ENCODE measurements around the gene SH3RF3.
"Not testable (repeated sequence)": the region's sequence is repeated elsewhere in the genome, so short reads cannot be mapped to it uniquely, and the experiment has no call there.

The SH3RF3 gene

DNA sequence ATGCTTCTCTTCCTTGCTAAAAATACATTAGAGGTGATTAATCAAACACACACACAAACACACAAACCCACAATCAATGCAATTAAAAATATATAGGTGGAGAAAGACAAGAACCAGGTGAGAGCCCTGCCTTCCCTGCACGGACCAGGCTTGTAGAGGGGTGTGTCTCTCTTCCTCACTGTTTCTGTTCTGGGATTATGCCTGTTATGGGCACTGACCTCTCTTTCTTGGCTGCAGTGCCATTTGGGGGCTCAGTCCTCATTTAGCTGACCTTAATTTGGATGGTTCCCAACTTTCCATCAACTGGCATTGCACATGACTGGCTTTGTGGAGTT lies 89.8 kb downstream of the SH3RF3 start:
- no peak for DNase-seq (ENCODE audit: low read depth)

DNA sequence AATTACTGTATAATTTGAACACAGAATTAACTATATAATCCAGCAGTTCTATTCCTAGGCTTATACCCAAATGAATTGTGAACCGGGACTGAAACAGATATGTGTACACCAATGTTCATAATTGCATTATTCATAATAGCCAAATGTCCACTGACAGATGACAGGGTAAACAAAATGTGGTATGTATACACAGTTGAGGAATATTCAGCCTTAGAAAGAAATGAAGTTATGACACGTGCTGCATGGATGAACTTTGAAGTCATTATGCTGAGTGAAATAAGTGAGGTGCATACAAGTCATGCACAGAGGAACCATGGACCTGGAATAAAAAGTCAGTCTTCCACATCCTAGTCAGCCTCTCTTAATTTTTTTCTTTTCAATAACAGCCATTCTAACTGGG lies 91.9 kb downstream of the SH3RF3 start:
- DNase-seq (ENCODE audit: low read depth), result no peak

DNA sequence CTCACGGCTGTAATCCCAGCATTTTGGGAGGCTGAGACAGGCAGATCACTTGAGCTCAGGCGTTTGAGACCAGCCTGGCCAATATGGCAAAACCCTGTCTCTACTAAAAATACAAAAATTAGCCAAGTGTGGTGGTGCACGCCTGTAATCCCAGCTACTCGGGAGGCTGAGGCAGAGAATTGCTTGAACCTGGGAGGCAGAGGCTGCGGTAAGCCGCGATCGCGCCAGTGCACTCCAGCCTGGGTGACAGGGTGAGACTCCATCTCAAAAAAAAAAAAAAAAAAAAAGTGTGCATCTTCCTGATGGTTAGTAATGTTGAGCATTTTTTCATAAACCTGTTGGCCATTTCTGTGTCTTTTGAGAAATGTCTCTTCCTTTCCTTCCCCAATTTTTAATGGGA lies 92.3 kb downstream of the SH3RF3 start:
- not testable (repeated sequence) for DNase-seq (ENCODE audit: low read depth)

DNA sequence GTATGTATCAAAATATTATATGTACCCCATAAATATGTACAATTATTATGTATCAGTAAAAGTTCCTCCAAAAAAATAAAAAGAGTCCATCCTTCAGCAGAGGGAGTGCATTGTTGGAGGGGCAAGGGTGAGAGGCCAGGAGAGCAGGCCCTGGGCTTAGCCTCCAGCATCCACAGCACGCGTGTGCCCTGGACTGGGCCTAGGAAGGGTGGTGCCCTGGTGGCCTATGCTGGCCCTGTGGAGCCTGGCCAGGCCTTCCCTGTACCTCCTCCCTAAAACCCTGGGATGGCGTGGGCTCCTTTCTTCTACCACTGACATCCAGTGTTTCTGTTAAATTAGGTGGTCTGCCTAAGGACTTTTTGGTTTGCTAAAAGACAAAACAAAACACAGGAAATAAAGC lies 93.4 kb downstream of the SH3RF3 start:
- no peak for DNase-seq (ENCODE audit: low read depth)

DNA sequence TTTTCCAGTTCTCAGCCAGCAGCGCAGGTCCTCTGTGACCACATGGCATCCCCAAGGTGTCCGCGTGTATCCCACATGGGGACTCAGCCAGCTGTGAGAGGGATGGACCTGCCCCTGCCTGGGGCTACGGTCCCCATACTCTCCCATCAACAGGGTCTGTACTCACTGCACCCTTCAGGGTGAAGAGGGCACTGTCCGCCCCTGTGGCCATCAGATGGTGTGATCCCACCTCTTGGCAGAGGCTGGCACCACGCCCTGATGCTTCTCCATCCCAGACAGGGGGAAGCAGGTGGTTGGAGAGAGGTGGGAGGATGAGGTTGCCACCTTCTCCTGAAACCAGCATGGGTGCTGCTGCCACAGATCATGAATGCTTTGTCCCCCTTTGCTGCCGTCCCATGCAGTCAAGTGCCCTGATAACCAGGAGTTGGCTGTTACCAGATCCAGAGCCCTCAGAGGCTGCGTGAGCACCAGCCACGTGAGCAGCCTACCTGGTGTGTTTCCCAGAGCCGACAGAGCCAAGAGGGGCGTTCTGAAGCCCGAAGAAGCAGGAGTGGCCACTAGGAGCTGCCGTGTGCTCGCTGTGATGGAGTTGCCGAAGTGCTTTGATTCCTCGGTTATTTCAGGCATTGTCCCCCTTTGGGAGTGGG lies 93.9 kb downstream of the SH3RF3 start:
- no peak for DNase-seq (ENCODE audit: low read depth)

DNA sequence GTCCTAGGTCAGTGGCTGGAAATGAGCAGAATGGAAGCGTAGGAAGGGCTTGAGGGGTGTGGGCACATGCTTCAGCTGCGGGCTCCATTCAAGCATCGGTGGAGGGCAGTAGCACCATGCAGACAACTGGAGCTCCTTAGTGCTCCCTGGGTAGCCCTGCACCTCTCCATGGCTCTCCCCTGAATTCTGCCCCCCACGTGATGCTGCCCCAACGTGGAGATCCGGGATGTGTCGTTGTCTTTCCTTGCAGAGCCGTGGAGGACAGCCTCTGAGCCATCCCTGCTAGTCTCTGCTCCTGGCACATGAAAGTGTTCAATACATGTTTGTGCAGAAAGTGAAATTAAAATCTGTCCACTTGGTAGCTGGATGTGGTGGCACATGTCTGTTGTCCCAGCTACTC lies 94.5 kb downstream of the SH3RF3 start:
- no peak for DNase-seq (ENCODE audit: low read depth)

DNA sequence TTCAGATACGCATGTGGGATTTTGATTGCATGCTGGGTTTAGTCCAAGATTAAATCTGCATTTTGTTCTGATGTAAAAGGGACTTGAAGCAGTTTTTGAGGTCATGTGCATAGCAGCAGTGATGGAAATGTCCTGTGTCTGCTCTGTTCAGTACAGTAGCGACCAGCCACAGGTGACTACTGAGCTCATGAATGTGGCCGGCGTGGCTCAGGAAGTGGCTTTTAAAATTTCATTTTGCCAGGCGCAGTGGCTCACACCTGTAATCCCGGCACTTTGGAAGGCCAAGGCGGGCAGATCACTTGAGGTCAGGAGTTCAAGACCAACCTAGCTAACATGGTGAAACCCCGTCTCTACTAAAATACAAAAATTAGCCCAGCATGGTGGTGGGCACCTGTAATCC lies 95.3 kb downstream of the SH3RF3 start:
- not testable (repeated sequence) for DNase-seq (ENCODE audit: low read depth)

DNA sequence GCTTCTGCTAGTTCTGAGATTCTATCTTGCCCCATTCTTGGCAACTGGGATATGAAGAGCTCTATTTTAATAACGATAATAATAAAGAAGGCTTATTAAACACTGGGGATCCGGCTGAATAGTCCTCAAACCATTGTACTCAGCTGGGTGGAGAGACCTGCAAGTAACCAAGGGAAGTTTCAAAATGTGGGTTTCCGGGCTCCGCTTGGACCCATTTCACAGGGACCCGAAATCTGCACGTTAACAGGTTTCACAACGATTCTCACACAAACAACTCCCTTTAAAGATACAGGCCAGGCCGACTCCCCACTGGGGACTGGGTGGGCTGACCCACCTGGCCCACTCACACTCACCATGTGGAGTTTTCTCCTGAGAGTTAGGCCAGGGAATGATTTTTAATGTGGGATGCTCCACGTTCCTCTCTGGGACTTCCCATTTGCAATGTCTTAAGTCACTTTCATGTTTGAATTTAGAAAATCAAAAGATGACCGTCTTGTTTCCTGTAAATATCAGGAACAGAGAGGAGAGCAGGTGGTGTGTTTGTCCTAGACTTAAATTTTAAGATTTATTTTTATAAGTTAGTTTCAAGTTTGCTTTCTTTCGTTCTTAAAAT lies 96.3 kb downstream of the SH3RF3 start:
- DNase-seq (ENCODE audit: low read depth), result no peak

DNA sequence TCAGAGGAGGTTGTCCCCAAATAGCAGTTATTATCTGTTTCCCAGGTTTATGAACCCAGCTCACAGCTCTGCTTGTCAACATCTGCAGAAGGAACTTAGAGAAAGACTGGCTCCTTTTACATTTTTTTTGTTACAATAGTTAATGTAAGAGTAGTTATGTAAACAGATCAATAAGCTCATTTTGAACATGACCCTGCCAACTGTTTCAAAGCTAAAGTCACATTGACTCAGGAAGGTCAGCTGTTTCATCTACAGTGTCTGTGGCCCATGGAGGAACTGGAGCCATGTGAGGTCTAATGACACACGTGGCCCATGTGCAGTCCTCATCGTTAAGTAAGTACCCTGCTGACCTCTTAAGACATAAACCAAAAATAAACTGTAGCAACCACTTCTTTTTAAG lies 97.1 kb downstream of the SH3RF3 start:
- no peak for DNase-seq (ENCODE audit: low read depth)

DNA sequence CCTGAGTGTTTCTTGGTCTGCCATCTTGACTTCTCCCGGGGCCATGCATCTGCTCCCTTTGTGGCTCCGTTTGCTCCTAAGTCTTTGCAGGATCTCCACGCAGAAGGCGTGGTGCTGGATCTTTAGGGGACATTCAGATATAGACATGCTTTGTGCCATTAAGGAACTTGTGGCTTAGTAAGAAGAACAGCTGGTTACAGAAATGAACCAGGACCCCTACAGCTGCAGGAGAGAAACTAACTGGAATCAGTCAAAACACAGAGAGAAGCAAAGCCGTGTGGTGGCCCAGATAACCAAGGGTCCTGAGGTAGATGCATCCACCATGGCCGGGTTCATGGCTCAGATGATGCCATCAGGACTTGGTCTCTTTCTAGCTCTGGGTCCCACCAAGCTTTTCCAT lies 97.6 kb downstream of the SH3RF3 start:
- DNase-seq (ENCODE audit: low read depth), result no peak

DNA sequence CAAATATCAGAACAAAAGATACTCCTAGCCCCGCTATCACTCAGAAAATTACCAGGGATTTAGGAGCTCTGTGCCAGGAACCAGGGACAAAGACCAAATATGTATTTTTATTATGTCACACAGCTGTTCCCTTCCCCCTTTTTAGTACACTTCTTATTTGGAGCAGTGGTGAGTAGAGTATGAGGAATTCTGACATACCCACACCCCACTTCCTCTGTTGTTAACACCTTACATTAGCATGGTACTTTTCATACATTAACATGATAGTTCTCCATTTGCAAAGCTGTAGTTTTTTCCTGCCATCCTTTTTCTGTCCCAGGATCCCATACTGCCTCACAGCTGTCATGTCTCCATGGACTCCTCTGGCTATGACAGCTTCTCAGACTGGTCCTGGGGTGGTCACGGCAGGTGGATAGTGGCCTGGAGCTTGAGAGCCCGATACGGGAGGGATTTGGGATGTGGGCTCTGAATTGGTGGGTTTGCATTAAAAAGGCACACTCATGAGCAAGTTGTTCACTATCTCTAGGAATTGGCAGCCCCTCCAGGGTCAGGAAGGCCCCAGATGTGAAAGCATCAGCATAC lies 100.2 kb downstream of the SH3RF3 start:
- DNase-seq (ENCODE audit: low read depth), result no peak

DNA sequence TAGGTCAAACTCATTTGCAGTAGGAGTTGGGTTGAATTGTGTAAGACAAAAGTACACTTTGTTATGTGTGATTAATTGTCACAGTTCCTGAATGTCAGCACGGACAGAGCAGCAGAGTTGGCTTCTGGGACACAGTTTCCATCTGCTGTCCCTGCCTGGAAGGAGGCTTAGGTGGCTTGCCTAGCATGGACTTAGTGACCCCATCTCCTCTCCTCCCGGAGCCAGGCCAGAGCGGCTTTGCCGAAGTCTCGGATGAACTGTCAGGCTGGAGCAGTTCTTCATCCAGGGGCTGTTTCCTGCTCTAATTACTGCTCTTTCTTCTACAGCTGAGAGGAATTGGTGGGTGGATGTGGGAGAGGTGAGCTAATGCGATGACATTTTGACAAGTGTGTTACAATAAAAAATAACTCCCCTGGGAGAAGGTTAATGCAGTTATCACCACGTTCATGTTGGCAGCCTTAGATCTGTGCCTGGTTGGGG lies 102.0 kb downstream of the SH3RF3 start:
- no peak for DNase-seq (ENCODE audit: low read depth)

DNA sequence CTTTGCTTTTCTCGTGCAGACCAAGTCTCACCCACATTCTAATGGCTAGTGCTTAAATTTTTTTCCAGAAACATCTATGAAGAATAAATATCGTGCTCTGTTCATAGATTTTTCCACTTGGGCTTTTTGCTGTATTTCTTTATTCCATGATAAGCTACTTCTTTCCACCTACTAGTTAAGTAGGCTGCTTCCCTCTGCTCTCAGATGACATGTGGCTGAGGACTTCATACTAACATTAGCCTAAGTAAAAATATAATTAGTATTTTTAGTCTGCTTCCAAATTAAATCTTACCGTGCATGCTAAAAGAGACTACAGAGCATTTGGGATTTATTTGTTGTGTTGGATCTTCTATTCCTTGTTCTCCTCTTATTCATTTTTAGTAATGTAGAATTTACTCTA lies 102.4 kb downstream of the SH3RF3 start:
- DNase-seq (ENCODE audit: low read depth), result no peak

DNA sequence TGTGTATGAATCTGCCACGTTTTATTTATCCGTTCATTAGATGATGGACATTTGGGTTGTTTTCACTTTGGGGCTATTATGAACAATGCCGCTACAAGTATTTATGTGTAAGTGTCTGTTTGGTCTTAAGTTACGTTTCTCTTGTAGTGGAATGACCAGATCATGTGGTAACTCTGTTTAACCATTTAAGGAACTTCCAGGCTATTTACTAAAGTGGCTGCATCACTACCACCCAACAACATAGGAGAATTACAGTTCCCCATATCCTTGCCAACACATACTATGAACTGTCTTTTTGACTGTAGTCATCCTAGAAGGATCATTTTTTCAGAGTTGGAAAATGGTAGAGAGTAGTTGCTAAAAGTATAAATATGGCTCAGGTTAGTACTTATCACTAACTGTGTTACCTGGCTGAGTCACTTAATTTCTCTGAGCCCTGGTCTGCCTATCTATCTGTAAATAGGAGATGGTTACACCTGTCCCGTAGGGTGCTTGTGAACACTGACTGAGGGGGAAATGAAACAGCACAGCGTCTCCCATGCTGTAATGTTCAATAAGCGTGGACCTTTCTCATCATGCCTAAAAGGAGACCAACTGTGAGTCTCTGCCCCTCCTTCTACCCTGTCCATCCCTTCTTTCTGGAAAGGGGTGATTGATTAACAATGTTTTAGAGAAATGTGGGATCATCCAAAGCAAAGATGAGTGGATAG lies 103.1 kb downstream of the SH3RF3 start:
- no peak for DNase-seq (ENCODE audit: low read depth)

DNA sequence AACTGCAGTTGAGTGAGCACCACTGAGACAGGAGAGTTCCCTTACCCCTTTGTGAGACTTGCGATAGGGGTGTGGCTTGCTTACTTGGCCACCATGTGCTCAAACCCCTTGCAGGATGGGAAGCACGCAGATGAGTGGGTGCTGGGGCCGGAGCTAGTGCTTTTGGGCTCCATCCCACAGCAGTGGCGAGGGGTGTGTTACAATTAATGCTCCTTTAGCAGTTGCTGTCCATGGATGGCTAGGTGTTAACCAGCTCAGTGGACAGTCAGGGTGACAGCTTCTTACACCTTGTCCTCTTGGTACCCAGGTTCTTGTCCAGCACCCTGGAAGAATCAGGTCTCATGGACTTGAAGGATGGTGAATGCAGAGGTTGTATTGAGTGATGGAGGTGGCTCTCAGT lies 103.9 kb downstream of the SH3RF3 start:
- no peak for DNase-seq (ENCODE audit: low read depth)

DNA sequence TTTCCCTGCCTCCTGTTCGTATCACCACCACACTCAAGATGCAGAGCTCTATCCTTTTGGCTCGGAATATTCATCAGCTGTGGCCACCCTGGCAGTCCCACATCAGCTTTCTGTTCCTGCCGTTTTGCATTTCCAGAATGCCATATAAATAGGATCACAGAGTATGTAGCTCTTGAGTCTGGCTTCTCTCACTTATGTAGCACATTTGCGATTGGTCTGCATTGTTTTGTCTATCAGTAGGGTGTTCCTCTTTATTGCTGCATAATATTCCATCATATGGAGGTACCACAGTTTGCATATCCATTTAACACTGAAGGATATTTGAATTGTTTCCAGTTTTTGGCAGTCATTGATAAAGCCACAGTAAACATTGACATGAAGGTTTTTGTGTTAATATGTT lies 104.6 kb downstream of the SH3RF3 start:
- DNase-seq (ENCODE audit: low read depth), result no peak

DNA sequence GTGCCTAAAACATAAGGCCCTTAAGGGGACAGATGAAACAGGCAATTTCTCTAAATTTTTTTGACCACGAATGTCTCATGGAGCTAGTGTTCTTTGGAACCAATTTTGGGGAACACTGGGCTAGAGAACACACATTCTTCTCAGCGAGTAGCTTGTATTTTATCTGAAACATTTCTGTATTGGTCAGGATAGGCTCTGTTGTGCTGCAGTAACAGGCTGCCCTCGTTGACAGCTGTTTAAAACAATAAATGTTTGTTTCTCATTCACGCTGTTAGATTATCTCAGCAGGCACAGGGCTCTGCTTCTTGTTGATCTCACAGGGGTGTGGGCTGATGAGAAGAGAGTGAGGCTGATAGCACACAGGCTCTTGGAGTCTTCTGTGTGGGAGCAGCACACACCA lies 105.3 kb downstream of the SH3RF3 start:
- DNase-seq (ENCODE audit: low read depth), result no peak

DNA sequence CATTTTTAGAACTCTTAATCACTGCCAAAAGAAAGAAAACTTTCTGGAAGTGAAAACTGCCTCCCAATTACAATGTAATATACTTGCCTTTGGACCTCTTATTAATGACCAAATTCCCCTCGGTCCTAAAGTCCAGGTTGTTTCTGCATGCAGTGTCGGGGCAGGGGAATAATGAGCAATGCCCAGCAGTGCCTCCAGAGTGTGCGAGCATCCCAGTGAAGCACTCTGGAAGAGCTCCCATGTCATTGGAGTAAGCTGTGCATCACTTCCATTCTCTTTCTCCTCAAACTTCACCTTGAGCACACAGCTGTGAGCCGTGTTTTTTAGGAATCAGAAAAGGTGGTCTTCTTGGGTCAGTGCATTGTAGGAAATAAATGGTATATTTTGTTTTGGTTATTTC lies 107.1 kb downstream of the SH3RF3 start:
- no peak for DNase-seq (ENCODE audit: low read depth)

DNA sequence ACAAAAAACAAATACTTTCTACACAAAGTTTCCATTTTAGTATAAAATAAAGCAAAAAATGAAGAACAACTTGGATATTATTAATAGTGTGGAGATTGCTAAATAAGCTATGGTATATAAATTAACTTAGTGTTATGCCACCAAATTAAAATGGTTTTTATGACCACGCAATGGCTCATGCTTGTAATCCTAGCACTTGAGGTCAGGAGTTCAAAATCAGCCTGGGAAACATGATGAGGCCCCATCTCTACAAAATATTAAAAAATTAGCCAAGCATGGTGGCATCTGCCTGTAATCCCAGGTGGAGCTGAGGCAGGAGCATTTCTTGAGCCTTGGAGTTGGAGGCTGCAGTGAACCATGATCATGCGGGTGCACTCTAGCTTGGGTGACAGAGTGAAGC lies 108.8 kb downstream of the SH3RF3 start:
- no peak for DNase-seq (ENCODE audit: low read depth)

DNA sequence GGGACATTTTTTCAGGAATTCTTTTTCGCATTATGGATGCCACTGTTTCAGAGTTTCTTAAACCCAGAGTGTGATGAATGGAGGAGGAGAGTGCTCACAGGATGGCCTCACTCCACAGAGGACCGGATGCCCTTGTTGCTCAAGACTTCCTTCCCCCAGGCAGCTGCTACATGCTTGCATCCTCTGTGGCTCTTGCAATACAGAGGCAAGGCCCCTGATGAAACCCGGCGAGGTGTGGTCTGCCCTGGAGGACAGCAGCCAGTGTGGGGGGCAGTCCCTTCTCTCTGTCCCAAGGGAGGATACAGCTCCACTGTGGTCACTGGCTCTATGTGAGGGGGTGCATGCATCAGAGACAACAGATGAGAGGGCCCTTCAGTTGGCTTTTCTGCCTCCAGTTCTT lies 109.6 kb downstream of the SH3RF3 start:
- peak; percentile 62 for DNase-seq (ENCODE audit: low read depth)

DNA sequence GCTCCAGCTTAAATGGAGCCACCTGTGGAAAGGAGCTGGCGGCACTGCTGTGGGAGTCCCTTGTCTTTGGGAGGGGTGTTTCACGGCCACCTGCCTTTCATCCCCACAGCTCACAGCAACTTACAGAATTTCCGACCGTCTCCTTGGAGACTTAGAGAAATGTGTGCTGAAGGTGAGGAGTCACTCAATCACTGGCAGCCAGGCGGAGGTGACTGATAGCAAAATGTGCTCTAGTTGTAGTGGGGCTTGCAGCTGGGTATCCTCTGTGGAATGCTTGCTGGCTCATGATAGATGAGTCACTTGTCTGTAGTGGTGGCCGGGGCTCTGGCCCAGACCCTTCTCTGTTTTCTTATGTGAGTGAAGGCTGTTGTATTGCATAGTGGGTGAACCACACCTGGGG lies 110.7 kb downstream of the SH3RF3 start:
- no peak for DNase-seq (ENCODE audit: low read depth)

DNA sequence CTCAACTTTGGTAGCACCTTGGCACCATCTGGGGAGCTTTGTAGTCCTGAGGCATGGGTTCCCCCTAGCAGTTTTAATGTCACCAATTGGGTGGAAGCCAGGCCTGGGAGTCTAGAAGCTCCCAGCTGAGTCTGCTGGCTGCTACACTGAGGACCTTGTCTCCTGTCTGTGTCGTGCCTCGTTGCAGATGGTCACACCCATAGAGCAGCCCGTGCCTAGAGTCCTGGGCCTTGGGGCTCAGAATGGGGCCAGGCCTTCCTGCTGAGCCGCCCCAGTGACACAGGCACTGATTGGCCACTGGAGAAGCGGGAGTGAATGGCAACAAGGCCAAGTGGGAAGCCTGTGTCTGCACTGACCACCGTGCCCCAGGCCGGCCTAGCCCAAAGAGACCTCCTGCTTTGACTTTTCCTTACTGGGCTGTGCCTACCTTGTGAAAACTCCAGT lies 113.2 kb downstream of the SH3RF3 start:
- DNase-seq (ENCODE audit: low read depth), result no peak

DNA sequence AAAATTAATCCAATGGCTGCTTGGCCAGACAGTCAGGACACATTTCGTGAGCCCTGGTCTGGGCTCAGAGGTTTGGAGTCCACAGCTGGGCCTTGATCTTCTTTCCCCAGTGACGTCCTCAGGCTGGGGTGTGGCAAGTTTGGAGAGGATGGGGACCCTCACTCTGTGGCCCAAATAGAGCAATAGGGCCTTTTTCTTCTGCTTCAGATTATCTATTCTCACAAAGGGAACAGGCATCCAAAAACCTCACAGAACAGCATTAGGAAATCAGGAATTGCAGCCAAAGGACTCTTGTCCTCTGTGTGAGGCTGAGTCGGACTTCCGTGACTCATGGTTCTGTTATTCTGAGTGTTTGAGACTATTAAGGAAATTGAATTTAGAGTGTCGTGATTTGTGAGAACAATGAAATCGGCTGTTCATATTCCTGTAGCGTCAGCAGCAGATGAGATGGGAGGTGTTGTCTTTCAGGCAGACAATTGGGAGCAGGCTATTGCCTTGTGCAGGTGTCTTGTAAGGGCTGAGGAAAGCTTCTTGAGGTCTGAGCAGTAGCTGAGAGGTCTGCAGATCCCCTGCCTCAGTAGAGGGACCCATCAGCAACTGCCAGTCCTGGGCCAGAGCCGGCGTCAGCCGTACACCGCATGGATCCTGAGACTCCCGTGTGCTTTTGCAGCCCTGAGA lies 113.8 kb downstream of the SH3RF3 start:
- peak; percentile 93 for DNase-seq (ENCODE audit: low read depth)
